Epithelial cell of esophagus (primary cell): ENCODE results near the gene B3GNT7.
A peak's percentile ranks its signal among the peaks of the same experiment; 100 is the strongest.
"Not testable (repeated sequence)": the region's sequence is repeated elsewhere in the genome, so short reads cannot be mapped to it uniquely, and the experiment has no call there.

Source experiments
- DNase-seq: peaks from one replicate; pipeline ENCODE4 v3.0.0; 2010; ENCODE audit warnings: low read depth
- H3K4me3 ChIP-seq: 2 replicates; pipeline ENCODE4 v1.5.1; 2011; ENCODE audit warnings: mild to moderate bottlenecking, low read length, control low read depth
- CTCF ChIP-seq: IDR thresholded peaks from 2 replicates; pipeline ENCODE4 v1.5.1; 2011; ENCODE audit warnings: low read depth, mild to moderate bottlenecking, low read length, control low read depth, inconsistent platforms; ENCODE audit not compliant: insufficient read depth; ENCODE audit errors: missing control alignments

The B3GNT7 gene

GRCh38 chr2:231373184-231373583 lies 22.3 kb upstream of the B3GNT7 start:
- no peak overlapping the region for H3K4me3 ChIP-seq
- no peak for DNase-seq
- no peak for TF ChIP-seq CTCF

GRCh38 chr2:231373786-231374349 lies 21.6 kb upstream of the B3GNT7 start:
- TF ChIP-seq CTCF = no peak
- no peak overlapping the region for H3K4me3 ChIP-seq
- no peak for DNase-seq

- TF ChIP-seq CTCF = no peak
- H3K4me3 ChIP-seq = no peak overlapping the region
- no peak for DNase-seq
Observed at GRCh38 chr2:231374771-231375170, 20.7 kb upstream of the B3GNT7 start.

GRCh38 chr2:231375994-231376615 lies 19.4 kb upstream of the B3GNT7 start:
- H3K4me3 ChIP-seq, DNase-seq: not testable (repeated sequence)

- no peak for TF ChIP-seq CTCF
- no peak for DNase-seq
- H3K4me3 ChIP-seq = no peak overlapping the region
Observed at GRCh38 chr2:231376857-231377256, 18.7 kb upstream of the B3GNT7 start.

GRCh38 chr2:231378026-231378722 lies 17.3 kb upstream of the B3GNT7 start:
- TF ChIP-seq CTCF = no peak

GRCh38 chr2:231379266-231380215 lies 16.0 kb upstream of the B3GNT7 start:
- TF ChIP-seq CTCF = no peak
- DNase-seq = peak; percentile 46
- no peak overlapping the region for H3K4me3 ChIP-seq

More at GRCh38 chr2:231378026-231378722, 17.3 kb upstream of the B3GNT7 start:
- no peak overlapping the region for H3K4me3 ChIP-seq
- peak; percentile 54 for DNase-seq
